ENCODE data around the gene GNG2.

Gene GNG2

DNA sequence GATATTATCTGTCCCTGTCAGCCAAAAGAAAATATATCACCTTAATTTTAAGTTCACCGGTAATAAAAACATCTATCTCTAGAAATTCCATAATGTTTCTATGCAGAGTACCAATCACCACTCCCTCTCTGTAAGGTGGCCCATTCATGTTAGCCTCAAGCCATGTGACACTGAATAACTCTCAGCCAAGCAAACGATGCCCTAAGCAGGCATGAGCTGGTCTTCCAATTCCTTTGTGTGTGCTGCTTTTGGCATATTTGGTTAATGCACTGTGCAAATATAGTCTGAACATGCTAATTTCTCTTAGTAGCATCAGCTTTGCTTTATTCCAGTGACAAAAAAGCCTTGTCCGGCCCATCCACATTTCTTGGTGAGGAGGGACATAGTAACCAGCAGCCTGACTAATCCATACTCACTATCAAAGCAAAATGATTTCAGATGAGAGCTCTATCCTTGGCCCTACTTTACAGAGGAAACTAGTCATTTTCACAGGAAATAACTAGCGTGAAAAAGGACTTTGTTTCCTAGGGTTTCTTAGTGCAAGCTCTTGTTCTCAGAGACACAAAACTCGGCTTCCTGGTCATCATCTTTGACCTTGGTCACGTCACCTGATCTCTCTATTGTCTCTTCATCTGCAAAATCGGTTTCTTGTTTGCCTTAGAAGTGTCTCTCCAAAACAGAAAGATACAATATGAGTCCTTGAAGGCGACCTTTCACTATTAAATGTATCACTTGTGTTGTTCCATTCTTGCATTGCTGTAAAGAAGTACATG, 69.7 kb downstream of the GNG2 start:
- Histone ChIP-seq H3K9ac (ENCODE audit: low read length) (no peak overlapping the region), H3K9me2 (replicated peaks; ENCODE audit: insufficient read depth, low read length) (no peaks in the 10 kb centered on the region), H4K20me1 (ENCODE audit: low read depth, low read length) (no peaks in the 10 kb centered on the region), H3K4me2 (ENCODE audit: low read depth, low read length, poor library complexity, severe bottlenecking) (no peak overlapping the region), H3K27me3 (ENCODE audit: low read length) (no peaks in the 10 kb centered on the region), H3K79me2 (ENCODE audit: insufficient read depth, low read length) (no peaks in the 10 kb centered on the region), H3F3A (ENCODE audit: insufficient read depth) (no peaks in the 10 kb centered on the region), H3K36me3 (ENCODE audit: low read length) (no peaks in the 10 kb centered on the region), H3K27ac (ENCODE audit: low read depth, low read length) (no peak overlapping the region), H3K9me3 (ENCODE audit: insufficient read depth, low read length) (no peaks in the 10 kb centered on the region), H2AFZ (ENCODE audit: low read depth, low read length, severe bottlenecking) (no peak overlapping the region), H3K4me3 (ENCODE audit: insufficient read depth, low read length, poor library complexity, severe bottlenecking) (no peak overlapping the region)
- TF ChIP-seq, protein P1, sequence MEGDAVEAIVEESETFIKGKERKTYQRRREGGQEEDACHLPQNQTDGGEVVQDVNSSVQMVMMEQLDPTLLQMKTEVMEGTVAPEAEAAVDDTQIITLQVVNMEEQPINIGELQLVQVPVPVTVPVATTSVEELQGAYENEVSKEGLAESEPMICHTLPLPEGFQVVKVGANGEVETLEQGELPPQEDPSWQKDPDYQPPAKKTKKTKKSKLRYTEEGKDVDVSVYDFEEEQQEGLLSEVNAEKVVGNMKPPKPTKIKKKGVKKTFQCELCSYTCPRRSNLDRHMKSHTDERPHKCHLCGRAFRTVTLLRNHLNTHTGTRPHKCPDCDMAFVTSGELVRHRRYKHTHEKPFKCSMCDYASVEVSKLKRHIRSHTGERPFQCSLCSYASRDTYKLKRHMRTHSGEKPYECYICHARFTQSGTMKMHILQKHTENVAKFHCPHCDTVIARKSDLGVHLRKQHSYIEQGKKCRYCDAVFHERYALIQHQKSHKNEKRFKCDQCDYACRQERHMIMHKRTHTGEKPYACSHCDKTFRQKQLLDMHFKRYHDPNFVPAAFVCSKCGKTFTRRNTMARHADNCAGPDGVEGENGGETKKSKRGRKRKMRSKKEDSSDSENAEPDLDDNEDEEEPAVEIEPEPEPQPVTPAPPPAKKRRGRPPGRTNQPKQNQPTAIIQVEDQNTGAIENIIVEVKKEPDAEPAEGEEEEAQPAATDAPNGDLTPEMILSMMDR (IDR thresholded peaks at IDR 0.05; ENCODE audit: insufficient read depth, low read length, poor library complexity, severe bottlenecking): no peak
- TF ChIP-seq EZH2phosphoT487 (conservative IDR thresholded peaks at IDR 0.05; ENCODE audit: low read length): no peak

DNA sequence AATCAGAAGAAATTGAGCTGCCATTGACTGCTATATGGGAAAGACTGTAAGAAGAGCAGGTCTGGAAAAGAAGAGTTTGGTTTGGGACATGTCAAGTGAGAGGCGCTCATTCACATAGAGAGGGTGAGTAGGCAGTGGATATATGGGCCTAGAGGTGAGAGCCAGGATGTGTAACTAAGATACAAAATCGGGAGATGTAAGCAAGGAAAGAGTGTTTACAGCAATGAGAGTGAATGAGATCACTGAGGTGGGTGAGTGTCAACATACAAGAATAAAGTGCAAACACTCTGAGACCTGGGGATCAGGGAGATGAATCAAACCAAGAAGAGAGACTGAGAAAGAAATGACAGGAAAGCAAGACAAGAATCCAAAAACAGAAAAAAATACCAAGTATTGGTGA, 70.9 kb downstream of the GNG2 start:
- Histone ChIP-seq H3K9me3 (ENCODE audit: insufficient read depth, low read length) (no peaks in the 10 kb centered on the region), H3K9ac (ENCODE audit: low read length) (no peak overlapping the region), H3K36me3 (ENCODE audit: low read length) (no peaks in the 10 kb centered on the region), H3K4me3 (ENCODE audit: insufficient read depth, low read length, poor library complexity, severe bottlenecking) (no peak overlapping the region), H3K27me3 (ENCODE audit: low read length) (no peaks in the 10 kb centered on the region), H2AFZ (ENCODE audit: low read depth, low read length, severe bottlenecking) (no peak overlapping the region), H3K79me2 (ENCODE audit: insufficient read depth, low read length) (no peaks in the 10 kb centered on the region), H3K27ac (ENCODE audit: low read depth, low read length) (no peak overlapping the region), H3K4me2 (ENCODE audit: low read depth, low read length, poor library complexity, severe bottlenecking) (no peak overlapping the region), H4K20me1 (ENCODE audit: low read depth, low read length) (no peaks in the 10 kb centered on the region), H3K9me2 (replicated peaks; ENCODE audit: insufficient read depth, low read length) (no peaks in the 10 kb centered on the region), H3F3A (ENCODE audit: insufficient read depth) (no peaks in the 10 kb centered on the region)
- TF ChIP-seq, protein P1 (IDR thresholded peaks at IDR 0.05; ENCODE audit: insufficient read depth, low read length, poor library complexity, severe bottlenecking): no peak
- no peak for TF ChIP-seq EZH2phosphoT487 (conservative IDR thresholded peaks at IDR 0.05; ENCODE audit: low read length)

DNA sequence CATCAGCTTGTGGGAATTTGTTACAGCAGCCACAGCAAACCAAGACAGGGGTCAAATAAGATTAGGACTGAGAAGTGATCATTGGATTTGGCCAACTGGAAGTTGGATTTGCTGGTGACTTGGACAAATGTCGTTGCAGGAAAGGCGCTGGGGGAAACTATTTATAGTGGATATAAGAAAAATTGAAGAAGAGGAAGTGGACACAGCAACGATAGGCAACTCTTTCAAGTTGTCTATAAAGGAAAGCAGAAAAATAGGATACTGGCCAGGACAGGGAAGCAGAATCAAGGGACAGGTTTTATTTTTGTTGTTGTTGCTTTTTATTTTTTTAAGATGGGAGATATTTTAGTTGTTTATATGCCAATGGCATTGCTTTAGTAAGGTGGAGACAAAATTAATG, 72.8 kb downstream of the GNG2 start:
- no peak overlapping the region for H2AFZ ChIP-seq (ENCODE audit: low read depth, low read length, severe bottlenecking)
- no peak overlapping the region for H3K4me2 ChIP-seq (ENCODE audit: low read depth, low read length, poor library complexity, severe bottlenecking)
- no peaks in the 10 kb centered on the region for H3K27me3 ChIP-seq (ENCODE audit: low read length)
- H4K20me1 ChIP-seq (ENCODE audit: low read depth, low read length): no peaks in the 10 kb centered on the region
- H3F3A ChIP-seq (ENCODE audit: insufficient read depth): no peaks in the 10 kb centered on the region
- no peaks in the 10 kb centered on the region for H3K9me3 ChIP-seq (ENCODE audit: insufficient read depth, low read length)
- no peaks in the 10 kb centered on the region for H3K36me3 ChIP-seq (ENCODE audit: low read length)
- H3K9ac ChIP-seq (ENCODE audit: low read length): no peak overlapping the region
- TF ChIP-seq, protein P1 (IDR thresholded peaks at IDR 0.05; ENCODE audit: insufficient read depth, low read length, poor library complexity, severe bottlenecking): no peak
- TF ChIP-seq EZH2phosphoT487 (conservative IDR thresholded peaks at IDR 0.05; ENCODE audit: low read length): no peak
- H3K4me3 ChIP-seq (ENCODE audit: insufficient read depth, low read length, poor library complexity, severe bottlenecking): no peak overlapping the region
- H3K79me2 ChIP-seq (ENCODE audit: insufficient read depth, low read length): no peaks in the 10 kb centered on the region
- H3K27ac ChIP-seq (ENCODE audit: low read depth, low read length): no peak overlapping the region
- H3K9me2 ChIP-seq (replicated peaks; ENCODE audit: insufficient read depth, low read length): no peaks in the 10 kb centered on the region
